ENCODE data around the gene ANKIB1.

- TF ChIP-seq POLR2A (IDR thresholded peaks at IDR 0.05), result no peak
- TF ChIP-seq CTCF (IDR thresholded peaks at IDR 0.05), result no peak
Observed at GRCh38 chr7:92343714-92344113, 97.9 kb downstream of the ANKIB1 start.
